ENCODE data around the gene TBC1D28.
"Not testable (repeated sequence)": the region's sequence is repeated elsewhere in the genome, so short reads cannot be mapped to it uniquely, and the experiment has no call there.

The TBC1D28 gene

DNA sequence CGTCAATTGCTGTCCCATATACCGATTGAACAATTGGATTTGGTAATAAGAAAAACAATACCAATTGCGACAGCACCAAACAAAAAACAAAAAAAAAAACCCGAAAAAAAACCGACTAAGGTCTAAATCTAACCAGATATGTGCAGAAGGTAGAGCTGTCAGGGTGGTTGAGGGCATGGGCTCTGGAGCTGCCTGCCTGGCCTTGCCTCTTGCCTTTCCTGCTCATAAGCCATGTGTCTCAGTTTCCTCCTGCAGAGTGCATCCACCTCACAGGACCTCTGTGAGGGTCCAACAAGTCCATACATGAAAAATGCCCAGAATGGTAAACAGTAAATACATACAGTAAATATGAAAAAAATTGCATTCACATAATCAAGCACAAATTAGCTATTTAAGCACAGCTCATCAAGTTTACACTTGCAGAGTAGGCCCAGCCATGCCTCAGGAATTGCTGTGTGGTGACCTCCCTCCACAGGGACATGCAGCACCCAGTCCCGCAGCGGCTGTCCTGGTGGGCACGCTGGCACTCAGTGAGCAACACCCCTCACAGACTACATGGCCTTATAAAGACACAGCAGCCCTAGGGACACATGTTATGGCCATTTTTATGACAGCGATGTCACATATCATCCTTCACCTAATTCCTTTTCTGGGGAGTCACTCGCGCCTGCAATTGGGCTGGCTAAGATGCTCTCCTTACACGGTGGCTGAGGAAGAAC, 17.9 kb downstream of the TBC1D28 start:
- POLR2A ChIA-PET = interaction anchor here (1.1 kb wide), 1 partner anchor 71 kb away, joined by 3 read pairs; no protein-coding TSS in a partner anchor
- no peaks in the 10 kb centered on the region for H3K36me3 ChIP-seq (ENCODE audit: control insufficient read depth in 2 of 2, insufficient read depth in 1 of 2, low read length in 2 of 2)
- H3K4me3 ChIP-seq (ENCODE audit: low read depth, low read length) = no peak overlapping the region
- CTCF ChIA-PET = interaction anchor here (0.6 to 2.8 kb wide), 30 partner anchors 8 to 903 kb away, joined by 3 to 17 read pairs (median 3); no protein-coding TSS in a partner anchor
- peak; percentile 94 for TF ChIP-seq ZNF133 (tag by site-specific recombination; IDR thresholded peaks at IDR 0.05)
- TF ChIP-seq ZNF335 (tag by site-specific recombination; conservative IDR thresholded peaks at IDR 0.05) = peak; percentile 45; the same call in 1 of the 2 replicates
- TF ChIP-seq PRDM4 (tag by site-specific recombination; IDR thresholded peaks at IDR 0.05) = no peak
- TF ChIP-seq HOXD13 (CRISPR knock-in tag; IDR thresholded peaks at IDR 0.05; ENCODE audit: borderline replicate concordance) = no peak
- H3K4me1 ChIP-seq (ENCODE audit: control insufficient read depth, insufficient read depth, low read length) = no peaks in the 10 kb centered on the region
- H3K27ac ChIP-seq (ENCODE audit: extremely low read depth, low read depth, low read length) = no peak overlapping the region
- H3K9me3 ChIP-seq (ENCODE audit: control insufficient read depth, insufficient read depth, low read depth, low read length) = no peaks in the 10 kb centered on the region

DNA sequence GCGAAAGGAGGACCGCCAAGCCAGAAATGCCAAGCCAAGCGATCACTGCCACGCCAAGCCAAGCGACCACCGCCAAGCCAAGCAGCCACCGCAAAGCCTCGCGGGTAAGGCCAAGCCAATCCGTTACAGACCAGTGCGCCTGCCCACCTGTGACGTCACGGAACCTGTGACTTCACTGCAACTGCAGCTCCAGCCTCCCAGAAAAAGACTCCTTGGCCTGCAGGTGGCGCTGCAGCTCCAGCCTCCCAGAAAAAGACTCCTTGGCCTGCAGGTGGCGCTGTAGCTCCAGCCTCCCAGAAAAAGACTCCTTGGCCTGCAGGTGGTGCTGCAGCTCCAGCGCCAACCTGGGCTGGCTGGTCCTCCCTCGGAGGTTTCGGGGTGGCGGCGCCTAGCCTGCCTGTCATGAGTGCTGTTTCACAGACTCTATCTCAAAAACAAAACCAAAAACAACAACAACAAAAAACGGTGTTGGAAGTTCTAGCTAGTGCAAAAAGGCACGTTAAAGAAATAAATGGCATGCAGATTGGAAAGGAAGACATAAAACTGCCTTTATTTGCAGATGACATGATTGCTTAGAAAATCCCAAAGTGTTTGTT, 18.6 kb downstream of the TBC1D28 start:
- CTCF ChIA-PET = interaction anchor here (0.6 to 2.8 kb wide), 32 partner anchors 9 to 401 kb away, joined by 3 to 17 read pairs (median 3); no protein-coding TSS in a partner anchor
- POLR2A ChIA-PET = interaction anchor here (0.6 to 1.1 kb wide), 4 partner anchors 52 to 251 kb away, joined by 3 to 4 read pairs (median 3); no protein-coding TSS in a partner anchor
- H3K4me1 ChIP-seq (ENCODE audit: control insufficient read depth, insufficient read depth, low read length); H3K9me3 ChIP-seq (ENCODE audit: control insufficient read depth, insufficient read depth, low read depth, low read length); H3K36me3 ChIP-seq (ENCODE audit: control insufficient read depth in 2 of 2, insufficient read depth in 1 of 2, low read length in 2 of 2): not testable (repeated sequence)
- Histone ChIP-seq H3K27ac (ENCODE audit: extremely low read depth, low read depth, low read length) (peak overlapping the region; percentile 64; the same call in 1 of the 2 replicates), H3K4me3 (ENCODE audit: low read depth, low read length) (peak overlapping the region; percentile 50)
- peak; percentile 88 for TF ChIP-seq KLF8 (tag by site-specific recombination; IDR thresholded peaks at IDR 0.05)
- TF ChIP-seq GFI1B (tag by site-specific recombination; IDR thresholded peaks at IDR 0.05) = 0 out of 2 replicates have a peak, but pooled peaks have one; percentile 9
- peak; percentile 57; the same call in 1 of the 2 replicates for TF ChIP-seq GLIS1 (tag by site-specific recombination; IDR thresholded peaks at IDR 0.05)
- 0 out of 2 replicates have a peak, but pooled peaks have one; percentile 15 for TF ChIP-seq ZFP3 (tag by site-specific recombination; IDR thresholded peaks at IDR 0.05; ENCODE audit: low read depth)
- TF ChIP-seq SP2 (tag by site-specific recombination; IDR thresholded peaks at IDR 0.05) = peak; percentile 41; the same call in 1 of the 2 replicates
- TF ChIP-seq ZNF510 (tag by site-specific recombination; IDR thresholded peaks at IDR 0.05; ENCODE audit: insufficient replicate concordance) = peak; percentile 45
- TF ChIP-seq KLF10 (tag by site-specific recombination; IDR thresholded peaks at IDR 0.05) = peak; percentile 85
- TF ChIP-seq, protein P1, sequence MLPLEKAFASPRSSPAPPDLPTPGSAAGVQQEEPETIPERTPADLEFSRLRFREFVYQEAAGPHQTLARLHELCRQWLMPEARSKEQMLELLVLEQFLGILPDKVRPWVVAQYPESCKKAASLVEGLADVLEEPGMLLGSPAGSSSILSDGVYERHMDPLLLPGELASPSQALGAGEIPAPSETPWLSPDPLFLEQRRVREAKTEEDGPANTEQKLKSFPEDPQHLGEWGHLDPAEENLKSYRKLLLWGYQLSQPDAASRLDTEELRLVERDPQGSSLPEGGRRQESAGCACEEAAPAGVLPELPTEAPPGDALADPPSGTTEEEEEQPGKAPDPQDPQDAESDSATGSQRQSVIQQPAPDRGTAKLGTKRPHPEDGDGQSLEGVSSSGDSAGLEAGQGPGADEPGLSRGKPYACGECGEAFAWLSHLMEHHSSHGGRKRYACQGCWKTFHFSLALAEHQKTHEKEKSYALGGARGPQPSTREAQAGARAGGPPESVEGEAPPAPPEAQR (tag by site-specific recombination; IDR thresholded peaks at IDR 0.05) = 0 out of 2 replicates have a peak, but pooled peaks have one; percentile 14
- peak; percentile 84 for TF ChIP-seq ZFP69B (tag by site-specific recombination; IDR thresholded peaks at IDR 0.05)
- 0 out of 2 replicates have a peak, but pooled peaks have one; percentile 9 for TF ChIP-seq ZNF544 (tag by site-specific recombination; IDR thresholded peaks at IDR 0.05)
- peak; percentile 99 for TF ChIP-seq ZNF2 (tag by site-specific recombination; IDR thresholded peaks at IDR 0.05)
- peak; percentile 91 for TF ChIP-seq SP7 (tag by site-specific recombination; IDR thresholded peaks at IDR 0.05)
- TF ChIP-seq, protein P2, sequence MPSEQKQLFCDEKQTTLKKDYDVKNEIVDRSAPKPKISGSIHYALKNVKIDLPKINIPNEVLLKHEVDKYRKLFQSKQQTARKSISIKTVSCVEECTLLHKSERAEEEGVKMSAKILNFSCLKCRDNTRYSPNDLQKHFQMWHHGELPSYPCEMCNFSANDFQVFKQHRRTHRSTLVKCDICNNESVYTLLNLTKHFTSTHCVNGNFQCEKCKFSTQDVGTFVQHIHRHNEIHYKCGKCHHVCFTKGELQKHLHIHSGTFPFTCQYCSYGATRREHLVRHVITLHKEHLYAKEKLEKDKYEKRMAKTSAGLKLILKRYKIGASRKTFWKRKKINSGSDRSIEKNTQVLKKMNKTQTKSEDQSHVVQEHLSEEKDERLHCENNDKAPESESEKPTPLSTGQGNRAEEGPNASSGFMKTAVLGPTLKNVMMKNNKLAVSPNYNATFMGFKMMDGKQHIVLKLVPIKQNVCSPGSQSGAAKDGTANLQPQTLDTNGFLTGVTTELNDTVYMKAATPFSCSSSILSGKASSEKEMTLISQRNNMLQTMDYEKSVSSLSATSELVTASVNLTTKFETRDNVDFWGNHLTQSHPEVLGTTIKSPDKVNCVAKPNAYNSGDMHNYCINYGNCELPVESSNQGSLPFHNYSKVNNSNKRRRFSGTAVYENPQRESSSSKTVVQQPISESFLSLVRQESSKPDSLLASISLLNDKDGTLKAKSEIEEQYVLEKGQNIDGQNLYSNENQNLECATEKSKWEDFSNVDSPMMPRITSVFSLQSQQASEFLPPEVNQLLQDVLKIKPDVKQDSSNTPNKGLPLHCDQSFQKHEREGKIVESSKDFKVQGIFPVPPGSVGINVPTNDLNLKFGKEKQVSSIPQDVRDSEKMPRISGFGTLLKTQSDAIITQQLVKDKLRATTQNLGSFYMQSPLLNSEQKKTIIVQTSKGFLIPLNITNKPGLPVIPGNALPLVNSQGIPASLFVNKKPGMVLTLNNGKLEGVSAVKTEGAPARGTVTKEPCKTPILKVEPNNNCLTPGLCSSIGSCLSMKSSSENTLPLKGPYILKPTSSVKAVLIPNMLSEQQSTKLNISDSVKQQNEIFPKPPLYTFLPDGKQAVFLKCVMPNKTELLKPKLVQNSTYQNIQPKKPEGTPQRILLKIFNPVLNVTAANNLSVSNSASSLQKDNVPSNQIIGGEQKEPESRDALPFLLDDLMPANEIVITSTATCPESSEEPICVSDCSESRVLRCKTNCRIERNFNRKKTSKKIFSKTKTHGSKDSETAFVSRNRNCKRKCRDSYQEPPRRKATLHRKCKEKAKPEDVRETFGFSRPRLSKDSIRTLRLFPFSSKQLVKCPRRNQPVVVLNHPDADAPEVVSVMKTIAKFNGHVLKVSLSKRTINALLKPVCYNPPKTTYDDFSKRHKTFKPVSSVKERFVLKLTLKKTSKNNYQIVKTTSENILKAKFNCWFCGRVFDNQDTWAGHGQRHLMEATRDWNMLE (tag by site-specific recombination; conservative IDR thresholded peaks at IDR 0.05; ENCODE audit: low read depth) = peak; percentile 31; the same call in 1 of the 2 replicates
- TF ChIP-seq ZBTB1 (tag by site-specific recombination; IDR thresholded peaks at IDR 0.05) = 0 out of 2 replicates have a peak, but pooled peaks have one; percentile 30
- TF ChIP-seq MZF1 (tag by site-specific recombination; IDR thresholded peaks at IDR 0.05; ENCODE audit: borderline replicate concordance) = peak; percentile 49; the same call in 1 of the 2 replicates
- TF ChIP-seq, protein P3, sequence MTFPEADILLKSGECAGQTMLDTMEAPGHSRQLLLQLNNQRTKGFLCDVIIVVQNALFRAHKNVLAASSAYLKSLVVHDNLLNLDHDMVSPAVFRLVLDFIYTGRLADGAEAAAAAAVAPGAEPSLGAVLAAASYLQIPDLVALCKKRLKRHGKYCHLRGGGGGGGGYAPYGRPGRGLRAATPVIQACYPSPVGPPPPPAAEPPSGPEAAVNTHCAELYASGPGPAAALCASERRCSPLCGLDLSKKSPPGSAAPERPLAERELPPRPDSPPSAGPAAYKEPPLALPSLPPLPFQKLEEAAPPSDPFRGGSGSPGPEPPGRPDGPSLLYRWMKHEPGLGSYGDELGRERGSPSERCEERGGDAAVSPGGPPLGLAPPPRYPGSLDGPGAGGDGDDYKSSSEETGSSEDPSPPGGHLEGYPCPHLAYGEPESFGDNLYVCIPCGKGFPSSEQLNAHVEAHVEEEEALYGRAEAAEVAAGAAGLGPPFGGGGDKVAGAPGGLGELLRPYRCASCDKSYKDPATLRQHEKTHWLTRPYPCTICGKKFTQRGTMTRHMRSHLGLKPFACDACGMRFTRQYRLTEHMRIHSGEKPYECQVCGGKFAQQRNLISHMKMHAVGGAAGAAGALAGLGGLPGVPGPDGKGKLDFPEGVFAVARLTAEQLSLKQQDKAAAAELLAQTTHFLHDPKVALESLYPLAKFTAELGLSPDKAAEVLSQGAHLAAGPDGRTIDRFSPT (tag by site-specific recombination; IDR thresholded peaks at IDR 0.05) = peak; percentile 88

Data from HEK293 (cell line).